ENCODE results near the gene AMIGO1. TPM values are rescaled to one million over a fixed set of nuclear protein-coding genes. Genes with fewer than 3 reads are reported as not detected.
A peak's percentile ranks its signal among the peaks of the same experiment; 100 is the strongest.

The AMIGO1 gene
- total and polyA plus RNA-seq, 2 of the 8 experiments (the other 6 are each of a cell fraction or from before 2014, with no cell fraction given), result 1.5 to 2.7 TPM

- Histone ChIP-seq H3K4me3 (ENCODE audit: extremely low read depth in 1 of 4, insufficient read depth in 2 of 4, low read depth in 3 of 4, low read length in 4 of 4) (peak within 1 kb of the TSS; percentile 81 to 91 (median 90)), H3K9ac (replicated peaks in 1 of 4; ENCODE audit: extremely low read depth in 1 of 4, low read depth in 3 of 4, low read length in 3 of 4) (peak within 1 kb of the TSS; percentile 80 to 90 (median 82)), H2BK15ac (ENCODE audit: low read length) (no peak within 1 kb of the TSS), H3K79me2 (ENCODE audit: control insufficient read depth in 1 of 2, insufficient read depth in 2 of 2, low read length in 2 of 2) (peaks cover 7 to 55% of the 10 kb centered on the region in 2 experiments; a peak in 3 of 4 replicates), H3K4me2 (ENCODE audit: insufficient read depth in 1 of 2, low read depth in 2 of 2, low read length in 2 of 2) (peak within 1 kb of the TSS; percentile 90 to 91), H3K14ac (ENCODE audit: insufficient read length) (no peak within 1 kb of the TSS), H4K20me1 (replicated peaks in 1 of 2; ENCODE audit: control insufficient read depth in 1 of 2, insufficient read depth in 2 of 2, low read length in 2 of 2) (peaks cover 2 to 4% of the 10 kb centered on the region in 2 experiments), H2BK12ac (ENCODE audit: low read depth, low read length) (peak within 1 kb of the TSS; percentile 69; the same call in 1 of the 2 replicates), H2BK20ac (ENCODE audit: low read length) (no peak within 1 kb of the TSS), H4K91ac (replicated peaks; ENCODE audit: insufficient read length, low read length) (peak within 1 kb of the TSS; percentile 70), H3K4ac (replicated peaks; ENCODE audit: insufficient read length, low read depth, low read length) (no peak within 1 kb of the TSS), H3K9me3 (ENCODE audit: insufficient read depth in 2 of 2, low read depth in 1 of 2, low read length in 1 of 2) (no peaks in the 10 kb centered on the region), H3K27me3 (replicated peaks in 1 of 4; ENCODE audit: control insufficient read depth in 3 of 4, extremely low read depth in 1 of 4, insufficient read depth in 3 of 4, low read length in 3 of 4) (no peaks in the 10 kb centered on the region), H2AK5ac (ENCODE audit: low read depth, low read length) (no peak within 1 kb of the TSS; the same call in 1 of the 2 replicates), H3K36me3 (ENCODE audit: control insufficient read depth in 2 of 4, insufficient read depth in 4 of 4, low read length in 3 of 4) (peaks cover 0 to 2% (median 0%) of the 10 kb centered on the region in 4 experiments; a peak in 1 of 8 replicates), H3K18ac (ENCODE audit: extremely low read depth, low read length) (peak within 1 kb of the TSS; percentile 92), H3K56ac (replicated peaks; ENCODE audit: insufficient read length, low read depth, low read length) (peak within 1 kb of the TSS; percentile 17), H4K5ac (ENCODE audit: insufficient read length, low read depth, low read length) (peak within 1 kb of the TSS; percentile 86), H2BK5ac (ENCODE audit: low read depth, low read length) (peak within 1 kb of the TSS; percentile 85), H3K79me1 (ENCODE audit: low read depth, low read length) (no peaks in the 10 kb centered on the region), H2AFZ (ENCODE audit: low read length) (no peak within 1 kb of the TSS), H3K23me2 (ENCODE audit: low read depth, low read length) (peaks cover 8% of the 10 kb centered on the region), H2BK120ac (replicated peaks; ENCODE audit: low read depth, low read length) (no peak within 1 kb of the TSS), H4K8ac (ENCODE audit: extremely low read depth, insufficient read depth, low read length) (peak within 1 kb of the TSS; percentile 93; the same call in 1 of the 2 replicates), H3K4me1 (replicated peaks in 1 of 4; ENCODE audit: control insufficient read depth in 3 of 4, insufficient read depth in 4 of 4, low read length in 3 of 4) (peaks cover 0 to 8% (median under 1%) of the 10 kb centered on the region in 4 experiments; a peak in 5 of 7 replicates), H3K23ac (ENCODE audit: insufficient read length) (no peak within 1 kb of the TSS), H3K27ac (ENCODE audit: low read depth, low read length) (peak within 1 kb of the TSS; percentile 83)
- WGBS, 2 experiments (ENCODE audit: extremely low coverage in 1 of 2, insufficient coverage in 1 of 2, insufficient read length in 1 of 2, insufficient replicate concordance in 2 of 2, low coverage in 1 of 2, low lambda C conversion rate in 2 of 2, missing lambda C conversion rate in 1 of 2), result 2% methylated on average over 64 of the region's 68 CpGs; no CpG with 5 or more reads in 1 of the 2 experiments
- ChIA-PET CTCF (ENCODE audit: partially characterized antibody) (interaction anchor here (0.5 to 3.2 kb wide), 25 partner anchors 11 to 468 kb away, joined by 3 to 21 read pairs (median 4); partner anchors contain the start of genes AMPD2 and GSTM1), POLR2A (ENCODE audit: partially characterized antibody) (interaction anchor here (0.8 to 3.0 kb wide), 28 partner anchors 9 to 436 kb away, joined by 3 to 18 read pairs (median 4); partner anchors contain the start of genes AHCYL1, AMPD2, EPS8L3 and GNAT2)
- FAIRE-seq (no peak), DNase-seq (ENCODE audit: low read depth in 1 of 2, low spot score in 2 of 2) (peak; percentile 82 to 95)
- TF ChIP-seq HDAC2 (IDR thresholded peaks at IDR 0.05; ENCODE audit: borderline replicate concordance in 1 of 2, low read depth in 2 of 2, low read length in 2 of 2) (peak in 1 of 2 experiments; percentile 84; a peak in 1 of 4 replicates), JUN (IDR thresholded peaks at IDR 0.05; ENCODE audit: low read depth, low read length) (no peak), RBBP5 (IDR thresholded peaks at IDR 0.05; ENCODE audit: borderline replicate concordance, low read depth, low read length) (peak; percentile 90), HDAC6 (IDR thresholded peaks at IDR 0.05; ENCODE audit: low read depth, low read length) (no peak), CREB1 (IDR thresholded peaks at IDR 0.05) (peak; percentile 82), NANOG (IDR thresholded peaks at IDR 0.05; ENCODE audit: insufficient read depth, low read depth, low read length, poor library complexity, severe bottlenecking) (no peak)
- TF ChIP-seq, protein P1, sequence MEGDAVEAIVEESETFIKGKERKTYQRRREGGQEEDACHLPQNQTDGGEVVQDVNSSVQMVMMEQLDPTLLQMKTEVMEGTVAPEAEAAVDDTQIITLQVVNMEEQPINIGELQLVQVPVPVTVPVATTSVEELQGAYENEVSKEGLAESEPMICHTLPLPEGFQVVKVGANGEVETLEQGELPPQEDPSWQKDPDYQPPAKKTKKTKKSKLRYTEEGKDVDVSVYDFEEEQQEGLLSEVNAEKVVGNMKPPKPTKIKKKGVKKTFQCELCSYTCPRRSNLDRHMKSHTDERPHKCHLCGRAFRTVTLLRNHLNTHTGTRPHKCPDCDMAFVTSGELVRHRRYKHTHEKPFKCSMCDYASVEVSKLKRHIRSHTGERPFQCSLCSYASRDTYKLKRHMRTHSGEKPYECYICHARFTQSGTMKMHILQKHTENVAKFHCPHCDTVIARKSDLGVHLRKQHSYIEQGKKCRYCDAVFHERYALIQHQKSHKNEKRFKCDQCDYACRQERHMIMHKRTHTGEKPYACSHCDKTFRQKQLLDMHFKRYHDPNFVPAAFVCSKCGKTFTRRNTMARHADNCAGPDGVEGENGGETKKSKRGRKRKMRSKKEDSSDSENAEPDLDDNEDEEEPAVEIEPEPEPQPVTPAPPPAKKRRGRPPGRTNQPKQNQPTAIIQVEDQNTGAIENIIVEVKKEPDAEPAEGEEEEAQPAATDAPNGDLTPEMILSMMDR (IDR thresholded peaks at IDR 0.05; ENCODE audit: control extremely low read depth in 1 of 3, insufficient read depth in 1 of 3, low read depth in 1 of 3, low read length in 3 of 3), result peak in 1 of 3 experiments; percentile 1; a peak in 1 of 4 replicates
Observed at GRCh38 chr1:109548321-109549267, 39.1 kb upstream of the AMIGO1 start, which contains the start of gene GNAI3. TSS of gene GNAI3 (plus strand) at chr1:109548615. CDS start at chr1:109548721, 106 bp downstream.
